Measurements from ENCODE around the gene RNF166. TPM values are rescaled to one million over a fixed set of nuclear protein-coding genes. Genes with fewer than 3 reads are reported as not detected.

The RNF166 gene
- total and polyA plus RNA-seq, 11 donors: 9.3 to 28.5 (median 15.4) TPM

GRCh38 chr16:88753602-88754001 is 47.4 kb upstream of the RNF166 start:
- Histone ChIP-seq H3K4me3 (no peak overlapping the region), H3K4me1 (peaks cover 0 to 8% (median 0%) of the 10 kb centered on the region in 12 donors), H3K9me3 (peaks cover 0 to 5% (median 0%) of the 10 kb centered on the region in 12 donors), H3K27me3 (no peaks in the 10 kb centered on the region), H3K27ac (peak overlapping the region in 1 of 12 donors; percentile 92), H3K36me3 (peaks cover 0 to 10% (median 0%) of the 10 kb centered on the region in 9 donors)
- TF ChIP-seq POLR2A (IDR thresholded peaks at IDR 0.05) (no peak), CTCF (IDR thresholded peaks at IDR 0.05) (no peak)
- DNase-seq (no peak), ATAC-seq (no peak)
- intact Hi-C loops (cut with DNase I): no loop called here
- 84 to 94% (median 88%) methylated on average over 8 to 11 of the region's 11 CpGs for WGBS, 4 donors

- Histone ChIP-seq H3K36me3 (peaks cover 0 to 11% (median 0%) of the 10 kb centered on the region in 9 donors), H3K27ac (peak overlapping the region in 1 of 12 donors; percentile 92), H3K4me1 (peaks cover 0 to 5% (median 0%) of the 10 kb centered on the region in 12 donors), H3K4me3 (no peak overlapping the region), H3K27me3 (no peaks in the 10 kb centered on the region), H3K9me3 (peaks cover 0 to under 1% (median 0%) of the 10 kb centered on the region in 12 donors)
- DNase-seq (no peak), ATAC-seq (no peak)
- intact Hi-C loops (cut with DNase I): no loop called here
- TF ChIP-seq CTCF (IDR thresholded peaks at IDR 0.05): no peak
- TF ChIP-seq POLR2A (IDR thresholded peaks at IDR 0.05): no peak
- WGBS, 4 donors: 90 to 91% methylated on average over 13 of the region's 13 CpGs; no CpG with 5 or more reads in 2 of the 4 donors
Measured at GRCh38 chr16:88753191-88753590, 47.0 kb upstream of the RNF166 start.

GRCh38 chr16:88752386-88753002 is 46.3 kb upstream of the RNF166 start:
- 85 to 93% (median 91%) methylated on average over 16 of the region's 16 CpGs for WGBS, 4 donors
- no peaks in the 10 kb centered on the region for H3K27me3 ChIP-seq

More at GRCh38 chr16:88752386-88753002, 46.3 kb upstream of the RNF166 start:
- no peaks in the 10 kb centered on the region for H3K9me3 ChIP-seq
- DNase-seq: no peak
- H3K27ac ChIP-seq: no peak overlapping the region
- H3K4me1 ChIP-seq: peaks cover 0 to 5% (median 0%) of the 10 kb centered on the region in 12 donors
- H3K36me3 ChIP-seq: peaks cover 0 to 11% (median 0%) of the 10 kb centered on the region in 9 donors
- TF ChIP-seq CTCF (IDR thresholded peaks at IDR 0.05) (no peak), POLR2A (IDR thresholded peaks at IDR 0.05) (no peak)
- ATAC-seq: no peak
- no peak overlapping the region for H3K4me3 ChIP-seq
- intact Hi-C loops (cut with DNase I): no loop called here
